ENCODE measurements around the gene PLPPR5. TPM values are rescaled to one million over a fixed set of nuclear protein-coding genes. Genes with fewer than 3 reads are reported as not detected.

The PLPPR5 gene
- polyA plus RNA-seq, 1 donor (not counting 4 experiments of a cell fraction or from before 2014, with no cell fraction given): 0.93 TPM

DNA sequence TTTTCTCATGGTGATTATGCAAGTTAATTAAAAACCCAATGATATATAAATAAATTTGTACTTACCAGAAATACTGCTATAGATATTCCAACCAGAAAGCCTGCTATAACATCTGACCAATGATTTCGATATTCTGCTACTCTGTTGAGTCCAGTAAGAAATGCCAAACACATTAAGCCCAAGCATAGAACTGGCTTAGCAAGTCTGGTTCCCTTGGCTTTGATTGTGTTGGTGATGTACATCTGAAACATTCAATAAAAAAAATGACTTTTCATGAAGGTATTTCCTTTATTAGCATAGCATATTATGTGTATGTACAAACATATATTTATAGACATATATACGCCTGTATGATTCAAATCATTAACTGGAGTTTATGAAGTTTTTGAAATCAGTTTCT is 82.8 kb downstream of the PLPPR5 start:
- Histone ChIP-seq H3K4me3 (ENCODE audit: control insufficient read depth in 2 of 3, extremely low read depth in 1 of 3, insufficient read depth in 2 of 3, low read depth in 1 of 3, low read length in 3 of 3) (peak overlapping the region in 1 of 3 experiments; percentile 55), H3K9me3 (ENCODE audit: control insufficient read depth, low read depth, low read length) (no peaks in the 10 kb centered on the region), H4K20me1 (ENCODE audit: control insufficient read depth, extremely low read depth, insufficient read depth, low read length) (no peaks in the 10 kb centered on the region), H3K4me1 (ENCODE audit: control insufficient read depth, extremely low read depth, insufficient read depth, low read length) (peaks cover 15% of the 10 kb centered on the region), H2AFZ (ENCODE audit: control insufficient read depth, low read length) (no peak overlapping the region), H3K79me2 (ENCODE audit: control insufficient read depth, insufficient read depth, low read length) (no peaks in the 10 kb centered on the region), H3K9ac (ENCODE audit: control insufficient read depth, extremely low read depth, insufficient read depth, low read length) (peak overlapping the region; percentile 50), H3K4me2 (ENCODE audit: control insufficient read depth, extremely low read depth, insufficient read depth, low read depth, low read length) (peak overlapping the region; percentile 68), H3K36me3 (ENCODE audit: control insufficient read depth in 2 of 2, extremely low read depth in 1 of 2, insufficient read depth in 2 of 2, low read length in 2 of 2) (no peaks in the 10 kb centered on the region), H3K27me3 (ENCODE audit: control insufficient read depth, extremely low read depth, insufficient read depth, low read length) (no peaks in the 10 kb centered on the region), H3K9me1 (ENCODE audit: control insufficient read depth, extremely low read depth, insufficient read depth, low read length) (no peaks in the 10 kb centered on the region), H3K27ac (ENCODE audit: control insufficient read depth, insufficient read depth, low read length) (peak overlapping the region; percentile 69)
- FAIRE-seq: no peak
- DNase-seq (ENCODE audit: low read depth, low spot score): no peak
- dilution Hi-C loops (cut with MboI; ENCODE audit: extremely low pct_ligation_motif_present, low sequenced_read_pairs): no loop called here
- no peak for TF ChIP-seq CTCF (optimal IDR thresholded peaks at IDR 0.05 in 1 of 3, IDR thresholded peaks at IDR 0.05 in 1 of 3, conservative IDR thresholded peaks at IDR 0.05 in 1 of 3; ENCODE audit: extremely low read depth in 1 of 3, insufficient read depth in 2 of 3, low read length in 3 of 3)
- no peak for TF ChIP-seq EZH2 (IDR thresholded peaks at IDR 0.05; ENCODE audit: low read length)

DNA sequence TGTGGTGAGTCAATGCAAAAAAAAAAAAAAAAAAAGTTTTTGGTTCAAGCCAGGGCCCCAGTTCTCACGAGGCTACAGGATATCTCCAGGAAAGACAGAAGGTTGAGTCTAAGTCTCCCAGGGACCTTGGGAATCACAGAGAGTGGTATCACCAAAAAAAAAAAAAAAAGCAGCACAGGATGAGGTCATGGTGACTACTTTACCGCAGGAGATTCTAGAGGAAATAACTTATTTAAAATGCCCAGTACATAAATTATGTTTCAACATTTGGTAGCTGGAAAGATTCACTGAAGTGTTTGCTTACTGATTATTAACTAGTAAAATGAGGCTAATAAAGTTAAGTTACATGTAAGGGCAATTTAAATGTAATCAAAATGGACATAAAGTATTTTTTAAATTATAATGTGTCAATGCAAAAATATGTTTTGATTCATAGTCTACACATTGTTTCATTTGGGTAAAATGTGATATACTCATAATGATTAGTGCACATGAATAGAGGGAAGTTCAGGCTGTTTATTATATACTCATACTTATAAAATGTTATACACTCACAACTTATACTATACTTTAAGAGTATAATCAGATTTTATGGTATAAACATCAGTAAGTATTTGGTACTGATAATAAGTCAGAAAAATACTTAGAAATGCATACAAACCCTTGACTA is 84.1 kb downstream of the PLPPR5 start:
- Histone ChIP-seq H3K9me1 (ENCODE audit: control insufficient read depth, extremely low read depth, insufficient read depth, low read length) (no peaks in the 10 kb centered on the region), H3K9me3 (ENCODE audit: control insufficient read depth, low read depth, low read length) (no peaks in the 10 kb centered on the region), H3K36me3 (ENCODE audit: control insufficient read depth in 2 of 2, extremely low read depth in 1 of 2, insufficient read depth in 2 of 2, low read length in 2 of 2) (no peaks in the 10 kb centered on the region), H3K27ac (ENCODE audit: control insufficient read depth, insufficient read depth, low read length) (peak overlapping the region; percentile 69), H2AFZ (ENCODE audit: control insufficient read depth, low read length) (no peak overlapping the region), H3K4me2 (ENCODE audit: control insufficient read depth, extremely low read depth, insufficient read depth, low read depth, low read length) (peak overlapping the region; percentile 68), H3K9ac (ENCODE audit: control insufficient read depth, extremely low read depth, insufficient read depth, low read length) (peak overlapping the region; percentile 18), H3K27me3 (ENCODE audit: control insufficient read depth, extremely low read depth, insufficient read depth, low read length) (no peaks in the 10 kb centered on the region), H3K4me3 (ENCODE audit: control insufficient read depth in 2 of 3, extremely low read depth in 1 of 3, insufficient read depth in 2 of 3, low read depth in 1 of 3, low read length in 3 of 3) (peak overlapping the region in 1 of 3 experiments; percentile 55), H4K20me1 (ENCODE audit: control insufficient read depth, extremely low read depth, insufficient read depth, low read length) (no peaks in the 10 kb centered on the region), H3K4me1 (ENCODE audit: control insufficient read depth, extremely low read depth, insufficient read depth, low read length) (peaks cover 15% of the 10 kb centered on the region), H3K79me2 (ENCODE audit: control insufficient read depth, insufficient read depth, low read length) (no peaks in the 10 kb centered on the region)
- dilution Hi-C loops (cut with MboI; ENCODE audit: extremely low pct_ligation_motif_present, low sequenced_read_pairs): no loop called here
- FAIRE-seq: no peak
- DNase-seq (ENCODE audit: low read depth, low spot score): no peak
- no peak for TF ChIP-seq EZH2 (IDR thresholded peaks at IDR 0.05; ENCODE audit: low read length)
- TF ChIP-seq CTCF (optimal IDR thresholded peaks at IDR 0.05 in 1 of 3, IDR thresholded peaks at IDR 0.05 in 1 of 3, conservative IDR thresholded peaks at IDR 0.05 in 1 of 3; ENCODE audit: extremely low read depth in 1 of 3, insufficient read depth in 2 of 3, low read length in 3 of 3): no peak
